GM18861 (cell line): Measurements from ENCODE around the gene CPD.
"Not testable (repeated sequence)": the region's sequence is repeated elsewhere in the genome, so short reads cannot be mapped to it uniquely, and the experiment has no call there.

Experiments
- ATAC-seq: cut with Tn5 transposase; IDR thresholded peaks from one replicate; pipeline ENCODE4 v1.9.1; 2021; ENCODE audit not compliant: unreplicated experiment

The CPD gene

DNA sequence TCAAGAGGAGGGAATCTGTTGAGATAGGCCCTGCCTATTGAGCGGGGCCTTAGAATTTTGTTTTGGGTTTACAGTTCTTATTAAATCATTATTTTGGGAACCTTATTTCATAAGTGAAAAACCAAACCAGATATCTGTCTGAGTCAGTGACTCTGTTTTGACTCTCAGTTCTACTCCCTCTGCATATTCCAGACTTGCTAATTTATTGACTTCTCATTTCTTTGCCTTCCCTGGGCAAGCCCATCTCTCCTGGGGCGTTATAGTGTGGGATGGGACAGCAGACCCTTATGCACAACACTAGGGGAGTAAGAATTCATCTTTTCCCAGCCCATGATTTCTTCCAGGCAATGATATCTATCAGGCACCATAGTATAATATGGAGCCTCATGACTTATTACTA, 45.7 kb downstream of the CPD start:
- ATAC-seq = no peak

DNA sequence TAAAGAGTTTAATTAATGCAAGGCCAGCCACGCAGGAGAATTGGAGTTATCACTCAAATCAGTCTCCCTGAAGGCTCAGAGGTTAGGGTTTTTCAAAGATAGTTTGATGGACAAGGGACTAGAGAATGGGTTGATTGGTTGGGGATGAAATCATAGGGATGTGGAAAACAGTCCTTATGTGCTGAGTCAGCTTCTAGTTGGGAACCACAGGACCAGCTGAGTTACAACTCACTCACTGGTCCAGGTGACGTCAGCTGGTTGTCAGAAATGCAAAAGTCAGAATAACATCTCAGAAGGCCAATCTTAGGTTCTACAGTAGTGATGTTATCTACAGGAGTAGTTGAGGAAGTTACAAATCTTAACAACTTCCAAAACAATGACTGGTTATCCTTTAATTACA, 47.6 kb downstream of the CPD start:
- no peak for ATAC-seq

DNA sequence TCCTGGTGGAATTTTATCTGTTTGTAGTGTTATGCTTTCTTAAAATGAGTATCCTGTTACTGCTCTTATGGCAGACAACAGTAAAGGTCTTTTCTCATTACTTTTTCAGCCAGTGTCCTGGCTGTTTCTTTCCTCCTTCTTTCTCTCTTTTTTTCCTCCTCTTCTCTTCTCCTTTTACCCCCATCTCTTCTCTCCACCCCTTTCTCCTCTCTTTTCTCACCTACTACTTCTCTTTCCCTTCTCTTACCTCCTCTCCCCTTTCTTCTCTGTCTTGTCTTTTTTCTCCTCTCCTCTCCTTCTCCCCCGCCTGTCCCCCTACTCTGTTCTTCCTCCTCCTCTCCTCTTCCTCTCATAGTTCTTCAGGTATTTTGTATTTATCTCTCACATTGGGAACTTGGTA, 48.9 kb downstream of the CPD start:
- ATAC-seq = no peak

DNA sequence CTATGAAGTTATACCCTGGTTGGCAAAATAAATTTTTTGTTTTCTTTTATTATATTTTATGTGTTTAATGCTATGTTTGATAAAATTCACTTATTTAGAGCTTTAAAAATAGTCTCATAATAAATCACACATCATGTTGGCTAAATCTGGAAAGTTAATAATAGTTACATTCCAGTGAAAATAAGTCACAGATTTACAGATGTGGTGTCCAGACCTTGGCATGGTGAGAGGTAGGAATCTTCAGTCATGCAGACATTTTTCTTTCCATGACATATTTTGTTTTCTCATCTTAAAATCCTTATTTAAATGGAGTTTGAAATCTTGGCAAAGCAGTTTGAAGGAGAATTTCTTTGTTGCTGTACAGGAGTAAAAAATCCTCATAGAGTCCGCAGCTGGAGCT, 50.4 kb downstream of the CPD start:
- no peak for ATAC-seq

DNA sequence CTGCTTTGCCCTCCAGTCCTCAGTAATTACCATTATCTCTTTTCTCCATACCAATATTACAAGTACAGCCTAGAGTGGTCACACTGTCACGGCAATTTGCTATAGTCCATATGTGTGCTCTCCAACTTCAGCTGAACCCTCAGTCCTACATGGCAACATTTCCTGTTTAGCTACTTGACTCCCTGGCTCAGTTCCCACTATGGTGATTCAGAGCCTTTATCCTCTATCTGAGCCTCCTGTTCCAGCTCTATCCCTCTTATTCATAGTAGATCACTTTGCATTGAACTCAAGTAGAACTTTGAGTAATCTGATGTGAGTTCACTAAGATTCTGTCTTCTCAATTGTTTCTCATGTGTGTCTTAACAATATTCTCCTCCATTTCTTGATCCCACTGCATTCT, 54.8 kb downstream of the CPD start:
- ATAC-seq = no peak

DNA sequence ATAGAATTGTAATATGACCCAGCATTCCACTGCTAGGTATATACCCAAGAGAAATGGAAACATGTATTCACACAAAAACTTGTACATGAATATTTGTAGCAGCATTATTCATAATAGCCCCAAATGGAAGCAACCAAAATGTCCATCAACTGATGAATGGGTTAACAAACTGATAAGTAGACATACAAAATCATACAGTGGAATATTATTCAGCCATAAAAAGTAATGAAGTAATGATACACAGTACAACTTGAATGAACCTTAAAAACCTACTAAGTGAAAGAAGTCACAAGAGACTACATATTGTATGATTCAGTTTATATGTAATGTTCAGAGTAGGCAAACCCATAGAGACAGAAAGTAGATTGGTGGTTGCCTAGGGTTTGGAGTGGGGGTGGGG, 58.0 kb downstream of the CPD start:
- ATAC-seq = no peak

DNA sequence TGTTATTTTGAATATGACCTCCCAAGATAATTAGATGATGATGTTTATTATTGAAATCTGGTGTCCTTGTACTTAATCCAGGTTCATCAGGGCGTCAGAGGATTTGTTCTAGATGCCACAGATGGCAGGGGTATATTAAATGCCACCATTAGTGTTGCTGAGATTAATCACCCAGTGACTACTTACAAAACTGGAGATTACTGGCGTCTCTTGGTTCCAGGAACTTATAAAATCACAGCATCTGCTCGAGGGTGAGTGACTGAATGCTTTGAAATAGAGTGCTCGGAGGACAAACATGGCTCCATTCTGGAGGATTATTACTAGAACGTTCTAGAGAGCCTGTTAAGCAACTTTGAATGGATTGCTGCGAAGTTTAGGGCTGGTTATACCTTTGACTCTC, 65.0 kb downstream of the CPD start:
- no peak for ATAC-seq

DNA sequence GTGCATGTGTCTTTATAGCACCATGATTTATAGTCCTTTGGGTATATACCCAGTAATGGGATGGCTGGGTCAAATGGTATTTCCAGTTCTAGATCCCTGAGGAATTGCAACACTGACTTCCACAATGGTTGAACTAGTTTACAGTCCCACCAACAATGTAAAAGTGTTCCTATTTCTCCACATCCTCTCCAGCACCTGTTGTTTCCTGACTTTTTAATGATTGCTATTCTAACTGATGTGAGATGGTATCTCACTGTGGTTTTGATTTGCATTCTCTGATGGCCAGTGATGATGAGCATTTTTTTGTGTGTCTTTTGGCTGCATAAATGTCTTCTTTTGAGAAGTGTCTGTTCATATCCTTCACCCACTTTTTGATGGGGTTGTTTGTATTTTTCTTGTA, 67.9 kb downstream of the CPD start:
- not testable (repeated sequence) for ATAC-seq

DNA sequence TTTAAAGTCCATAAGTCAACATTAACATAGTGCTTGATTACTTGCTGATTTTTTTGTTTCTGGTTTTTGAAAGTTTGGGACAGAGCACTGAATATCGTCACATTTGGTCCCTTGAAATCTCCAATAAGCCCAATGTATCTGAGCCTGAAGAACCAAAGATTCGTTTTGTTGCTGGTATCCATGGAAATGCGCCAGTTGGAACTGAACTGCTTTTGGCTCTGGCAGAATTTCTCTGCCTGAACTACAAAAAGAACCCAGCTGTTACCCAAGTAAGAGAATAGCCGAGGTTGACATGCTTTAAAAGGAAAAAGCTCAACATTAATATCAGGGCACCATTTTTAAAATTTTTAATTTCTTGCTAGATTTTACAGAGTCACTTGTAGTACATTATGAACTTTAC, 70.8 kb downstream of the CPD start:
- ATAC-seq = no peak

DNA sequence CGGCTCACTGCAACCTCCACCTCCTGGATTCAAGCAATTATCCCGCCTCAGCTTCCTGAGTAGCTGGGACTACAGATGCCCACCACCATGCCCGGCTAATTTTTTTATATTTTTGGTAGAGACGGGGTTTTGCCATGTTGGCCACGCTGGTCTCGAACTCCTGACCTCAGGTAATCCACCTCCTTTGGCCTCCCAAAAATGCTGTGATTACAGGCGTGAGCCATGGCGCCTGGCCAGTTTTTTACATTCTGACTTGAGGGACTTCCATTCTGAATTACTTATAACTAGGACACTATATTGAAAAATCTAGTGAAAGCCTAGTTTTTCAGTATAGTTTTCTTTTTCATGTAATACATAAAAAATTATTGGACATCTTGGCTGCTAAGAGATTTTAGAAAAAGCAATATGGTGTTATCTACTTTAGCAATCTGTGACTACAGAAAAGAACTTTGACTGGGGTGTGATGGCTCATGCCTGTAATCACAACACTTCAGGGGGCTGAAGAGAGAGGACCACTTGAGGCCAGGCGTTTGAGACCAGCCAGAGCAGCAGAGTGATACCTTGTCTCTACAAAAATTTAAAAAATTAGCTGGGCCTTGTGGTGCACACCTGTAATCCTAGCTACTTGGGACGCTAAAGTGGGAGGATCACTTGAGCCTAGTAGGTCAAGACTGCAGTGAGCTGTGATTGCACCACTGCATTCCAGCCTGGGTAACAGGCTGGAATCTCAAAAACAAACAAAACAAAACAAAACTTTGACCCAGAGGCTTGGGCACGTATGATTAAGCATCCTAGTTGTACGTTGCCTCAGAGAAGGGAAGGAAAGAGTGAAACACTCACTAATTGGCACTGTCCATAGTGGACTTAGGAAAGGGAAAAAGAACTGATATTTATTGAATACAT, 71.6 kb downstream of the CPD start:
- ATAC-seq = no peak

DNA sequence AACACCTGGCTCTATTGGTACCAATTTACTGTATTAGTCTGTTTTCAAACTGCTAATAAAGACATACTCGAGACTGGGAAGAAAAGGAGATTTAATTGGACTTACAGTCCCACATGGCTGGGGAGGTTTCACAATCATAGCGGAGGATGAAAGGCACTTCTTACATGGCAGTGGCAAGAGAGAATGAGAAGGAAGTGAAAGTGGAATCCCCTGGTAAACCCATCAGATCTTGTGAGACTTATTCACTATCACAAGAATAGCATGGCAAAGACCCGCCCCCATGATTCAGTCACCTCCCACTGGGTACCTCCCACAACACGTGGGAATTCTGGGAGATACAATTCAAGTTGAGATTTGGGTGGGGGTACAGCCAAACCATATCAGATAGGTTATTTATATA, 75.9 kb downstream of the CPD start:
- no peak for ATAC-seq

DNA sequence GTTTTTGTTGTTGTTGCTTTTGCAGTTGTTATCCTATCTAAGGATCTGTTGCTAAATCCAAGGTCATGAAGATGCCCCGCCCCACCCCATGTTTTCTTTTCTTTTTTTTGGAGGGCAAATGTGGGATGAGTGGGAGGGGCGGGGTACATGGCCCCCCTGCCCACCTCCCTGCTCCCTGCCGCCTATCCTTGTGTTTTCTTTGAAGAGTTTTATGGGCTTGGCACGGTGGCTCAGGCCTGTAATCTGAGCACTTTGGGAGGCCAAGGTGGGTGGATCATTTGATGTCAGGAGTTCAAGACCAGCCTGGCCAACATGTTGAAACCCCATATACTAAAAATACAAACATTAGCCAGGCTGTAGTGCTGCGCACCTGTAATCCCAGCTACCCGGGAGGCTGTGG, 79.6 kb downstream of the CPD start:
- ATAC-seq = no peak

DNA sequence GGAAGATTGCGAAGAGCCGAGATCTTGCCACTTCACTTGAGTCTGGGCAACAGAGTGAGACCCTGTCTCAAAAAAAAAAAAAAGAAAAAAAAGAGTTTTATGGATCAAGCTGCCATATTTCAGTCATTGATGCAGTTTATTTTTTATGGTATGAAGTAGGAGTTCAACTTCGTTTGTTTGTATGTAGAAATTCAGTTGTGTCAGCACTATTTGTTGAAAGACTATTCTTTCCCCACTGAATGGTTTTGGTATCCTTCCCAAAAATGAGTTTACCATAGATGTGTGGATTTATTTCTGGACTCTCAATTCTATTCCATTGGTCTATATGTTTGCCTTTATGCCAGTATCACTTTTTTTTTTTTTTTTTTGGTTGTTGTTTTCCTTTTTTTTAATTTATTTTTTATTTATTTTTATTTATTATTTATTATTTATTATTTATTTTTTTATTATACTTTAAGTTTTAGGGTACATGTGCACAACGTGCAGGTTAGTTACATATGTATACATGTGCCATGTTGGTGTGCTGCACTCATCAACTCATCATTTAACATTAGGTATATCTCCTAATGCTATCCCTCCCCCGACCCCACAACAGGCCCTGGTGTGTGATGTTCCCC, 80.2 kb downstream of the CPD start:
- not testable (repeated sequence) for ATAC-seq

DNA sequence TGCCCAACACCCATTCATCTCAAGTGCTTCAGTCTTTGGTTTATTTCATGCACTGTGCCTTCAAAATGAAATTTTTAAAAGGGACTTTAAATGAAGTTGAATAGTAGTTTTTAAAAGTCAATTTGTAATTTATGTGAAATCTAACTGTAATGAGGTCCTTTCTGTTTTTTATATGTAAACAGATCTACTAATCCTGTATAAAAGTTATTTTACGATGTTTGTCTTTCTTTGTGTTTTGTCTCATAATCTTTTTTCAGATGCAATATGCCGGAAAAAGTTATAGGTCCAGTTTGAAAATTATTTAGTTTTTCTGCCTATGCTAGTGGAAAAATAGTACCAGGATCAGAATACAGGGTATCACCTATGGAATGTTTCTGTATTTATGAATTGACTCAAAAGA, 89.7 kb downstream of the CPD start:
- no peak for ATAC-seq

DNA sequence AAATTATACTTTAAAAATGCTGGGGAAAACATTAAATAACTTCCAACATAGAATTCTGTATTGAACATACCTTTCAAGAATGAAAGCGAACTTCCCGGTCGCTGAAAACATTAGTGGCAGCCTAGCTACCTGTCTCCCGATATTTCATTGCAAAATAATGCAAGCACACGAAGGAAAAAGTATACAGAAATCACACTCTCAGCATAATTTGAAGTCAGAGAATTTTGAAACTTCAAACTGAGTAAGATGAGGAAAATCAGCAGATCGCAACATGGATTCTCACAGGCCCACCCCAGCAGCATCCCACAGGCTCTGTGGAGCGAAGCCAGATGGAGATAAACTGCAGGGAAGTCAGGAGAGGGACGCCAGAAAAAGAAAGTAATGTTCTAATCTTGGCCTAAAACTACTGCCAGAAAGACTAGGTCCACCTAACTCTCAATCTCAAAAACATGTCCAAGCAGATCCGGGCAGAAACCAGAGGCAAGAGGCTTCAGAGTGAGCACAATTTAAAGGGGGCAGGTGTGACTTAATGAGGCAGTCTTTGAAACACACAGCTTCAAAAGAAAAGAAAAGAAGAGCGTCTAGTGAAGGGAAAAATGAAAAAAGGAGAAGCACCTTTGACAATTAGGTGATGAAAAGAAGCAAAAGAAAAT, 93.6 kb downstream of the CPD start:
- no peak for ATAC-seq

DNA sequence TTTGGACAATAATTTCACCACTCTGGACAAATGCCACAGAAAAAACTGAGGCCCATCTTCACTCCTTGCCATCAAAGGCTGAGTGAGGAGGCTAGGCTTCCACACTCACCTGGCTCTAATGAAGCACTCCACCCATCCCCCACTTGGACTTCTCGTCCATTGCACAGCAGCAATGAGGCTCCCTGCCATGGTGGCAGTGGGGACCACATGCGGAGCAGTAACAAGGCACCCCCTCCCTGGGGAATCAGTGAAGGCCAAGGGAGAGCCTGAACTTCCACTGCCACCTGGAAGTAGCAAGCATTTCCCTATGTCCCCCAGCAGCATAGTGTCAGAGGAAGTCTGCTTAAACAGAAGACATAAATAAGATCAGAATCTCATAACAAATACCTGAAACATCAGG, 96.5 kb downstream of the CPD start:
- no peak for ATAC-seq

DNA sequence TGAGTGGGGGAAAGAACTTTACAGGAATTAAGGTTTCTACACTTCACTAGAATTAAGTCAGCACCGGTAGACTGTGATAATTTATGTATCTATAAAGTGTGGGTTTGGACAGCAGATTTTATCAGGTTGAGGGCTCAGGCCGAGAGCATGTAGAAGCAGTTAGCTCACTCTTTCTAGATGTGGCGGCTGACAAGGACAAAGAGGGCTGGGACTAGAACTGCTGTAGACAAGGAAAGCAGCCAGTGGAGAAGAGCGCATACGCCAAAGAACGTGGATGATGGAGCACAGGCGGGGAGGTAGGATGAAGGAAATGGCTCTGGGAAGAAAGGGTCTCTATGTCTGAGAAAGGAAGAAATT, 98.0 kb downstream of the CPD start:
- no peak for ATAC-seq

DNA sequence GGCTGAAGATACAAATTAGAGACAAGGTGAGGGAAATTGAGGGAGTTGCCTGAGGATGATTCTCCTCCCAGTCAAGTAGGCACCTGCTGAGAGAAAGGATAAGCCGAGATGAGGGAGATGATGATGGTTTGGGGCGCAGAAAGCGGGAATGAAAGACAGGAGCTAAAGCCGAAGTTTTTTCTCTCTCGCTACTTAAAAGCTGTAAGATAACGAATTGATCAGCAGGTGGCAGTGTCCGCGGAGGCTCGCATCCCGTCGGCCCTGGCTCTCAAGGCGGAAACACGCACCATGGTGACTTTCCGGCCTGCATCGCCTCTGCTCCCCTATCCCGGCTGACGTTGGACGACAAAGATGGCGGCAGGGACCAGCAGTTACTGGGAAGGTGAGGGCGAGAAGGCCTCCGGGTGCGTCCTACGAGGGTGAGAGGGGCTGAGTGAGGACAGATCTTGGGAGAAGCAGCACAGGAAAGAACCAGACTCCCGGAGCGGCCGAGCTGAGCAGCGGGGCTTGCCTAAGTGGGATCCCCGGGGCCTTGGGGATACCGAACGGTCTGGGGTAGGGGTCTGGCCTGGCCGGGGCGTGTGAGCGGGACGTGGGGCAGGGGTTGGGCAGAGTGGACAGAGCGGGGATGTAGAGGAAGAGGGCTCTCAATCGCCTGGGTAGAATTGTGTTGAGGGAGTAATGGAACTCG, 98.5 kb downstream of the CPD start, which contains the start of gene GOSR1:
Gene GOSR1 (plus strand): TSS at position 326 of the 691 bp plus-strand sequence. CDS start 26 bp downstream, at position 352.
- ATAC-seq = peak; percentile 93

DNA sequence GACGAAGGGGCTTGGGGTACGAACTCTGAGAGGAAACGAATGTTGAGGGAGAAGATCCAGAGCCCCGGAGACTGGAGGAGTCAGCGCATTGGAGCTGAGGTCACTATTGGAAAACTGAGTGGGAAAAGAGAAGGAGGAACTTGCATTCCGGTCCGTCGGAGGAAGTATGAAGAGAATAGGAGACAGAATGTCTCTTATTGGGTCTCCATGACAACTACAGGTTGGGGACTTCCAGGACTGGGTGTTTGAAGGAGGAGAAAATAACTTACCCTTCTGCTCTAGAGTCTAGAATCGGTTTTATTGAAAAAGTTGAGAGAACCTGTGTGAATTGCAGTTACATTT, 99.0 kb downstream of the CPD start:
- ATAC-seq = no peak

DNA sequence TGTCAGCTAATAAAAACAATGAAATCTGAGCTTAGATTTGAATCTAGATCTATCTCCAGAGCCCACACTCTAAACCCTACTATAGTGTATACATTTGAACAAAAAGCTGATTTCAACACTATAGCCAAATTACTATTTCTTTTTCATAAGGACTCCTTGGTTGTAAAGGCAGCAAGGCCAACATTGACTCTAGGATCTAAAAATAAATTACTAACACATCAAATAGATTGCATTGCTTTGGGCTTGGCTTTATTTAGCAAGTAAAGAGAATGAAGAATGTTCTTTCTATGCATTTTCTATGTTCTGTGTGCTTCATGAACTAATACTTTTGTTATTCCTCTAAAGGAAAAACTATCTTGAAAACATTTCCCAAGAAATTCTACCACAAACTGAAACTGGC, 103.8 kb downstream of the CPD start:
- no peak for ATAC-seq

DNA sequence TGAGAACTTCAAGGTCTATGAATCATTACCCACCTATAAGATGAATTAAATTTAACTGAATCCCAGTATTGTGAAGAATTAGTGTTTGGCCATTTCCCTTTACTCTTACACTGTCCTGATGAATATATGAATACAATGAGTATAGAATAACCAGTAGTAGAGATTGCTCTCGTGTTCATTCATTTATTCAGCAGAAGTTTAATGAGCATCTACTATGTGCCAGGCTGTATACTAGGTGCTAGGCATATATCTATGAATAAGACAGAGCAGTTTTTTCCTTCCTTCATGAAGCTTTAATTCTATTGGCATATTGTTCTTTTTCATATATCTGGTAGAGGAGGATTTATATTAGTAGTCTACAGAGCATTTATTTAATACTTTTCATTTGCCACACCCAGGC, 104.4 kb downstream of the CPD start:
- no peak for ATAC-seq

DNA sequence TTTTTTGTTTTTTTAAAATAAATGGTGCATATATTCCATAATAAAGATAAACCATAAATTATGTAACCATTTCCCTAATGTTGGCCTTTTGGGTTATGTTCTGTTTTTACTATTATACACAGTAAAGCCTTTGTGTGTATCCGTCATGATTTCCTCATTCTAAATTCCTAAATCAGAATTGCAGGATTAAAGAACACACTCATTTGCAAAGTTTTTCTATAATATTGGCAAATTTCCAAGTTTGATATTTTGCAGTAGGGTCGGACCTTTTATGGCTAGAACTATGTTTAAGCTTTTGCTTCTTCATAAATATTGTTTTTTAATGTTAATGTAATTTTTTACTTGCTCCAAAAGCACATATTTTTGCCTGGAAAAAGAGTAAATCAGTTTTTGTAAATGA, 115.1 kb downstream of the CPD start:
- no peak for ATAC-seq
